ENCODE results near the gene MINDY3.

Gene MINDY3

GRCh38 chr10:15802375-15802949 is 57.8 kb downstream of the MINDY3 start:
- TF ChIP-seq, protein P1, sequence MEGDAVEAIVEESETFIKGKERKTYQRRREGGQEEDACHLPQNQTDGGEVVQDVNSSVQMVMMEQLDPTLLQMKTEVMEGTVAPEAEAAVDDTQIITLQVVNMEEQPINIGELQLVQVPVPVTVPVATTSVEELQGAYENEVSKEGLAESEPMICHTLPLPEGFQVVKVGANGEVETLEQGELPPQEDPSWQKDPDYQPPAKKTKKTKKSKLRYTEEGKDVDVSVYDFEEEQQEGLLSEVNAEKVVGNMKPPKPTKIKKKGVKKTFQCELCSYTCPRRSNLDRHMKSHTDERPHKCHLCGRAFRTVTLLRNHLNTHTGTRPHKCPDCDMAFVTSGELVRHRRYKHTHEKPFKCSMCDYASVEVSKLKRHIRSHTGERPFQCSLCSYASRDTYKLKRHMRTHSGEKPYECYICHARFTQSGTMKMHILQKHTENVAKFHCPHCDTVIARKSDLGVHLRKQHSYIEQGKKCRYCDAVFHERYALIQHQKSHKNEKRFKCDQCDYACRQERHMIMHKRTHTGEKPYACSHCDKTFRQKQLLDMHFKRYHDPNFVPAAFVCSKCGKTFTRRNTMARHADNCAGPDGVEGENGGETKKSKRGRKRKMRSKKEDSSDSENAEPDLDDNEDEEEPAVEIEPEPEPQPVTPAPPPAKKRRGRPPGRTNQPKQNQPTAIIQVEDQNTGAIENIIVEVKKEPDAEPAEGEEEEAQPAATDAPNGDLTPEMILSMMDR (IDR thresholded peaks at IDR 0.05; ENCODE audit: extremely low read depth, insufficient read depth, missing control alignments) = no peak
- DNase-seq (ENCODE audit: low spot score) = no peak
- in situ Hi-C loops (cut with MboI; ENCODE audit: low pct_unique_long_range_greater_than_20kb, low sequenced_read_pairs, unreplicated experiment) = no loop called here

- DNase-seq (ENCODE audit: low spot score) = no peak
- TF ChIP-seq, protein P1 (IDR thresholded peaks at IDR 0.05; ENCODE audit: extremely low read depth, insufficient read depth, missing control alignments) = no peak
- in situ Hi-C loops (cut with MboI; ENCODE audit: low pct_unique_long_range_greater_than_20kb, low sequenced_read_pairs, unreplicated experiment) = no loop called here
Measured at GRCh38 chr10:15801641-15802040, 58.7 kb downstream of the MINDY3 start.

DNA sequence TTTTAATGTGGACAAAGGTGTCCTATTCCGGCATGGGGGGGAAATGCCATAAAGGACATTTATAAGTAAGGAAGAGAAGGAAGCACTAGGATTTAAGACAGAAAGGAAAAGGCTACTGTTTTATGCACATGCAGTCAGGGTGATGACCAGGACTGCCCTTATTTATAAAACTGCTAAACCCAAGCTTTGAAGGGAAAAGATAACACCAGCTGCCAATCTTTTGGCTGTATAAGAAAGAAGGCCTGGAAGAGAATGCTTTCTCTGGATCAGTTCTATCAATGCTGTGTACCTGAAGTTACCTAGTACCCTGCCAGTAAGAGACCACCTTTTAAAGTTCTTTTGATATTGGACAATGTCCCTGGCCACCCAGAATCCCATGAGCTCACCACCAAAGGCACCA is 59.2 kb downstream of the MINDY3 start:
- TF ChIP-seq, protein P1 (IDR thresholded peaks at IDR 0.05; ENCODE audit: extremely low read depth, insufficient read depth, missing control alignments) = no peak
- in situ Hi-C loops (cut with MboI; ENCODE audit: low pct_unique_long_range_greater_than_20kb, low sequenced_read_pairs, unreplicated experiment) = no loop called here
- no peak for DNase-seq (ENCODE audit: low spot score)

- DNase-seq (ENCODE audit: low spot score) = no peak
- TF ChIP-seq, protein P1 (IDR thresholded peaks at IDR 0.05; ENCODE audit: extremely low read depth, insufficient read depth, missing control alignments) = no peak
- in situ Hi-C loops (cut with MboI; ENCODE audit: low pct_unique_long_range_greater_than_20kb, low sequenced_read_pairs, unreplicated experiment) = no loop called here
Measured at GRCh38 chr10:15797346-15797745, 63.0 kb downstream of the MINDY3 start.

DNA sequence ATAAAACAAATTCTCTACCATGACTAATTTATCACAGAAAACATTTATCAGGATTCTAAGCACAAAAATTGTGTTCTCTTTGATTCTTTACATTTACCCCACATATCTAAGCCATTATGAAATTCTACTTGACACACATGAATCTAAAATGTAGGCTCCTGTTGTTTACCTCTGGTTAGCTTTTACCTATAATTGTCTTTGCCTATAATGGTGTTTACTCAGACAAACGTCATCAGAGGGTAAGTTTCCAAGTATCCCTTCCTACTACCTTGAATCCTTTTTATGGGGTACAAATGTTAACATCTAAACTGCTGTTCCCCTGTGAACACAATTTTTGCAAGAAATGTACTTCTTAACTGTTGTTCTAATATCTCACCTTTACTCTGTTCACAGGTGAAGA is 63.5 kb downstream of the MINDY3 start:
- DNase-seq (ENCODE audit: low spot score) = no peak
- TF ChIP-seq, protein P1 (IDR thresholded peaks at IDR 0.05; ENCODE audit: extremely low read depth, insufficient read depth, missing control alignments) = no peak
- in situ Hi-C loops (cut with MboI; ENCODE audit: low pct_unique_long_range_greater_than_20kb, low sequenced_read_pairs, unreplicated experiment) = no loop called here

- DNase-seq (ENCODE audit: low spot score) = no peak
- TF ChIP-seq, protein P1 (IDR thresholded peaks at IDR 0.05; ENCODE audit: extremely low read depth, insufficient read depth, missing control alignments) = no peak
- in situ Hi-C loops (cut with MboI; ENCODE audit: low pct_unique_long_range_greater_than_20kb, low sequenced_read_pairs, unreplicated experiment) = no loop called here
Measured at GRCh38 chr10:15796098-15796759, 64.1 kb downstream of the MINDY3 start.

Data from GM13977 (cell line).